RWPE2 (cell line): ENCODE measurements around the gene ASB7.

Experiments
- ATAC-seq: fragments of 200-7000 bp; cut with Tn5 transposase; 3 replicates; pipeline ENCODE4 v1.9.1; 2021; ENCODE audit warnings: low read depth
- DNase-seq: peaks from one replicate; pipeline ENCODE4 v3.0.0-alpha.2; 2020; ENCODE audit warnings: low spot score
- H3K27ac ChIP-seq: fragments of 450-650 bp; 2 replicates; pipeline ENCODE4 v1.5.1; 2017; ENCODE audit warnings: mild to moderate bottlenecking; ENCODE audit not compliant: poor library complexity, severe bottlenecking
- H3K27me3 ChIP-seq: fragments of 250-450 bp; sonication (Bioruptor Pico); 2 replicates; pipeline ENCODE4 v1.5.1; 2021; ENCODE audit warnings: mild to moderate bottlenecking, moderate library complexity; ENCODE audit not compliant: insufficient read depth, poor library complexity, severe bottlenecking
- H3K36me3 ChIP-seq: fragments of 250-450 bp; sonication (Bioruptor Pico); 2 replicates; pipeline ENCODE4 v1.5.1; 2020; ENCODE audit warnings: low read depth, mild to moderate bottlenecking, moderate library complexity
- H3K4me1 ChIP-seq: fragments of 250-450 bp; sonication (Bioruptor Pico); 2 replicates; pipeline ENCODE4 v1.5.1; 2021; ENCODE audit warnings: mild to moderate bottlenecking, moderate library complexity; ENCODE audit not compliant: insufficient read depth, poor library complexity, severe bottlenecking
- H3K4me3 ChIP-seq: fragments of 250-450 bp; sonication (Bioruptor Pico); 2 replicates; pipeline ENCODE4 v1.5.1; 2021; ENCODE audit warnings: mild to moderate bottlenecking, moderate library complexity; ENCODE audit not compliant: severe bottlenecking
- H3K9me3 ChIP-seq: fragments of 250-450 bp; sonication (Bioruptor Pico); 2 replicates; pipeline ENCODE4 v1.5.1; 2021; ENCODE audit warnings: mild to moderate bottlenecking, moderate library complexity; ENCODE audit not compliant: severe bottlenecking
- CTCF ChIP-seq: fragments of 450-650 bp; IDR thresholded peaks from one replicate; pipeline ENCODE4 v1.5.1; 2017; ENCODE audit warnings: mild to moderate bottlenecking, moderate library complexity; ENCODE audit not compliant: poor library complexity, severe bottlenecking

ASB7 gene

DNA sequence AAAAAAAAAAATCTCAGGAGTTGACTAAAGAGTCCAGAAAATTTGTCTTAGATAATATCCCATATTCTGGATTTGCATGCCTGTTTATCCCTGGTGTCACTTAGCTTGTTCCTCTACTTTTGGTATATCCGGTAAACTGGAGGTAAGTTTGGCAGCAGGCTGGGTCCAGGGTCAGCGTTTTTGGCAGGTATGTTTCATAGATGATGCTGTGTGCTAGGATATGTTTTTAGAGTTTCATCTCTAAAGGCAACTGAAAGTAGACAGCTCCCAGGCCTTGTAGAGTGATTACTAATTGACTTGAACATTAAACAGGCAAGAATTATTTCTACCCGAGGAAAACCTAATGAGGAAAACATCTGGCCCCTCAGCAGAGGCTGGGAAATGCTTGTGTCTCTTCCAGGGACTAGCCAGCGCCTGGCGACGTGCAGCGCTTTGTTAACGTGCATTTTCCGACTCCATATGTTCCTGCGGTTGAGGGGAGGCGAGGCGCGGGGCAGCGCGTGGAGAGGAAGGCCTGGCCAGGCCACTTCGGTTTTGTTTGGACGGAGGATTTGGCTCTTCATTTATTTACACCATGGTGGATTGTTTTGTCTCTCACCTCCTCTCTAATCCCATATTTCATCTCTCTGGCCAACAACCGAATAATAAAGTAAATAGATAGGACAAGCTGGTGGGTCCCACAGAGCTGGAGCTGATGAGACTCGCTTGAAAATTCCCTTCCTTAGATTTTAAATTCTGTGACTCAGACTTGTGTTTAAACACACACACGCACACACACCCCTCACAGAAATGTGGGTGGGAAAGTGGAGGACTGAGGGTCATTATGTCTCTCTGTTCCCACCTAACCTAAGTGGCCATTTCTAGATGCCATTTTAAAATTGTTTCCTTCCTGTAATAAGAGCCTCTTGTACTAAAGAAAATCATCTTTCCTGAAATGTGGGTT, 65.3 kb downstream of the ASB7 start:
- Histone ChIP-seq H3K4me3 (no peak overlapping the region), H3K4me1 (peaks cover 6% of the 10 kb centered on the region), H3K9me3 (no peaks in the 10 kb centered on the region), H3K27ac (no peak overlapping the region), H3K27me3 (no peaks in the 10 kb centered on the region), H3K36me3 (no peaks in the 10 kb centered on the region)
- no peak for ATAC-seq
- TF ChIP-seq CTCF: no peak
- no peak for DNase-seq

- TF ChIP-seq CTCF: no peak
- DNase-seq (no peak), ATAC-seq (no peak)
- Histone ChIP-seq H3K9me3 (no peaks in the 10 kb centered on the region), H3K36me3 (no peaks in the 10 kb centered on the region), H3K27ac (no peak overlapping the region), H3K4me3 (no peak overlapping the region), H3K4me1 (peaks cover 6% of the 10 kb centered on the region), H3K27me3 (no peaks in the 10 kb centered on the region)
Measured at GRCh38 chr15:100668348-100668745, 66.0 kb downstream of the ASB7 start.

- TF ChIP-seq CTCF: no peak
Measured at GRCh38 chr15:100669260-100669659, 66.9 kb downstream of the ASB7 start.

GRCh38 chr15:100670505-100671021, 68.2 kb downstream of the ASB7 start:
- Histone ChIP-seq H3K27me3 (no peaks in the 10 kb centered on the region), H3K9me3 (no peaks in the 10 kb centered on the region), H3K4me3 (no peak overlapping the region), H3K36me3 (no peaks in the 10 kb centered on the region), H3K4me1 (peaks cover 6% of the 10 kb centered on the region), H3K27ac (no peak overlapping the region)
- DNase-seq (no peak), ATAC-seq (no peak; the same call in 2 of the 3 replicates)
- no peak for TF ChIP-seq CTCF

More at GRCh38 chr15:100669260-100669659, 66.9 kb downstream of the ASB7 start:
- Histone ChIP-seq H3K27ac (no peak overlapping the region), H3K36me3 (no peaks in the 10 kb centered on the region), H3K27me3 (no peaks in the 10 kb centered on the region), H3K4me1 (peaks cover 6% of the 10 kb centered on the region), H3K9me3 (no peaks in the 10 kb centered on the region), H3K4me3 (no peak overlapping the region)
- DNase-seq (no peak), ATAC-seq (no peak)
